ENCODE data around the gene PGAM5.
A peak's percentile ranks its signal among the peaks of the same experiment; 100 is the strongest.

The PGAM5 gene

GRCh38 chr12:132761032-132761920 lies 50.6 kb downstream of the PGAM5 start, which contains the start of gene ANKLE2:
Gene ANKLE2, minus strand, starts transcription at chr12:132761832. Its CDS starts 34 bp downstream, at chr12:132761798.
- H3K27ac ChIP-seq (ENCODE audit: low read length) = peak within 1 kb of the TSS; percentile 93
- peak within 1 kb of the TSS; percentile 97 for H2AFZ ChIP-seq (ENCODE audit: low read depth, low read length)
- H3K4me2 ChIP-seq (ENCODE audit: insufficient read depth, low read length) = peak within 1 kb of the TSS; percentile 92
- peak within 1 kb of the TSS; percentile 100 for H3K9ac ChIP-seq (ENCODE audit: low read depth, low read length)
- H3K79me2 ChIP-seq (ENCODE audit: insufficient read depth, low read length) = peaks cover 64% of the 10 kb centered on the region
- peak within 1 kb of the TSS; percentile 67 to 96 for H3K4me3 ChIP-seq (ENCODE audit: low read depth in 1 of 2, low read length in 2 of 2)
- no peaks in the 10 kb centered on the region for H3K27me3 ChIP-seq (ENCODE audit: insufficient read depth, low read length, poor library complexity)
- ATAC-seq (ENCODE audit: insufficient read depth, low read depth) = peak; percentile 66
- no peaks in the 10 kb centered on the region for H3K9me3 ChIP-seq (ENCODE audit: insufficient read depth, low read length, severe bottlenecking)
- peak; percentile 81 for DNase-seq
- TF ChIP-seq EZH2 (IDR thresholded peaks at IDR 0.05; ENCODE audit: borderline replicate concordance, low read depth, low read length, severe bottlenecking) (no peak), CTCF (IDR thresholded peaks at IDR 0.05; ENCODE audit: borderline replicate concordance, extremely low read depth, low read length, poor library complexity, severe bottlenecking) (no peak)
- H3K36me3 ChIP-seq (ENCODE audit: insufficient read depth, low read length) = peaks cover 38% of the 10 kb centered on the region
- peaks cover 41% of the 10 kb centered on the region for H4K20me1 ChIP-seq (ENCODE audit: insufficient read depth, low read length)
- H3K4me1 ChIP-seq (ENCODE audit: insufficient read depth, low read length) = peaks cover 27% of the 10 kb centered on the region

GRCh38 chr12:132761921-132762583 lies 51.4 kb downstream of the PGAM5 start:
- Histone ChIP-seq H3K27ac (ENCODE audit: low read length) (peak overlapping the region; percentile 93), H3K4me3 (ENCODE audit: low read depth in 1 of 2, low read length in 2 of 2) (peak overlapping the region; percentile 67 to 96), H3K4me1 (ENCODE audit: insufficient read depth, low read length) (peaks cover 27% of the 10 kb centered on the region), H3K79me2 (ENCODE audit: insufficient read depth, low read length) (peaks cover 56% of the 10 kb centered on the region), H3K27me3 (ENCODE audit: insufficient read depth, low read length, poor library complexity) (no peaks in the 10 kb centered on the region), H3K9ac (ENCODE audit: low read depth, low read length) (peak overlapping the region; percentile 100), H3K36me3 (ENCODE audit: insufficient read depth, low read length) (peaks cover 32% of the 10 kb centered on the region), H3K9me3 (ENCODE audit: insufficient read depth, low read length, severe bottlenecking) (no peaks in the 10 kb centered on the region), H2AFZ (ENCODE audit: low read depth, low read length) (peak overlapping the region; percentile 97), H3K4me2 (ENCODE audit: insufficient read depth, low read length) (peak overlapping the region; percentile 82), H4K20me1 (ENCODE audit: insufficient read depth, low read length) (peaks cover 36% of the 10 kb centered on the region)
- peak; percentile 84 for DNase-seq
- TF ChIP-seq EZH2 (IDR thresholded peaks at IDR 0.05; ENCODE audit: borderline replicate concordance, low read depth, low read length, severe bottlenecking) (no peak), CTCF (IDR thresholded peaks at IDR 0.05; ENCODE audit: borderline replicate concordance, extremely low read depth, low read length, poor library complexity, severe bottlenecking) (peak; percentile 28)
- peak; percentile 89 for ATAC-seq (ENCODE audit: insufficient read depth, low read depth)

- Histone ChIP-seq H3K36me3 (ENCODE audit: insufficient read depth, low read length) (peaks cover 15% of the 10 kb centered on the region), H3K9me3 (ENCODE audit: insufficient read depth, low read length, severe bottlenecking) (no peaks in the 10 kb centered on the region), H3K4me2 (ENCODE audit: insufficient read depth, low read length) (no peak overlapping the region), H2AFZ (ENCODE audit: low read depth, low read length) (no peak overlapping the region), H3K4me1 (ENCODE audit: insufficient read depth, low read length) (peaks cover 38% of the 10 kb centered on the region), H3K4me3 (ENCODE audit: low read depth in 1 of 2, low read length in 2 of 2) (no peak overlapping the region), H3K27ac (ENCODE audit: low read length) (no peak overlapping the region), H3K9ac (ENCODE audit: low read depth, low read length) (no peak overlapping the region), H3K27me3 (ENCODE audit: insufficient read depth, low read length, poor library complexity) (no peaks in the 10 kb centered on the region), H4K20me1 (ENCODE audit: insufficient read depth, low read length) (peaks cover 17% of the 10 kb centered on the region), H3K79me2 (ENCODE audit: insufficient read depth, low read length) (peaks cover 34% of the 10 kb centered on the region)
- TF ChIP-seq EZH2 (IDR thresholded peaks at IDR 0.05; ENCODE audit: borderline replicate concordance, low read depth, low read length, severe bottlenecking) (no peak), CTCF (IDR thresholded peaks at IDR 0.05; ENCODE audit: borderline replicate concordance, extremely low read depth, low read length, poor library complexity, severe bottlenecking) (no peak)
- no peak for ATAC-seq (ENCODE audit: insufficient read depth, low read depth)
- no peak for DNase-seq
Measured at GRCh38 chr12:132764231-132764630, 53.6 kb downstream of the PGAM5 start.
